MM.1S (cell line): Measurements from ENCODE around the gene ALPL.

Experiments
- EZH2 ChIP-seq: fragments of 300-600 bp; sonication (generic); optimal IDR thresholded peaks from 2 replicates; pipeline ENCODE3; 2017; ENCODE audit warnings: low read depth, mild to moderate bottlenecking, antibody characterized with exemption, low read length, mixed read lengths
- EZH2phosphoT487 ChIP-seq: fragments of 300-600 bp; sonication (generic); IDR thresholded peaks from 2 replicates; pipeline ENCODE4 v1.6.1; 2018; ENCODE audit warnings: antibody characterized with exemption, low read length
- TF ChIP-seq, protein P1 (sequence below): fragments of 300-600 bp; sonication (generic); IDR thresholded peaks from 2 replicates; pipeline ENCODE4 v1.5.1; 2016; ENCODE audit warnings: antibody characterized with exemption, low read length, mixed read lengths

DNA sequence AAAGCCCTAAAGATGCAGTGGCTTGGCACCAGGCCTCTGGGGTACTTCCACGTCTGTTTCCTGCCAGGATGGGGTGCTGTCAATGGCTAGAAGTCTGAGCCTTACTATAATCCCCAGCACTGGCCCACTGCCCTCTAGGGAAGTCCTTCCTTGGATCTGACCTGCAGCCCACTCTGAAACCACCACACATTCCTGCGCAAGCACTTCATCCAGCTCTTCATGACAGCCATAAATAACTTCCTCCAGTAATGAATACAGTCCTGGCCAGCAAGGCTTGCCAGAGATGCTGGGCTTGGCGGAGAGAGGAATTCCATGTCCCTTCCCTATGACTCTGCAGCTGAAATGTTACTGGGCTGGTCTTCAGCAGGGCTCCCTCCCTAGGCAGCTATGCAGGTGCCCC is 32.6 kb downstream of the ALPL start:
- TF ChIP-seq, protein P1, sequence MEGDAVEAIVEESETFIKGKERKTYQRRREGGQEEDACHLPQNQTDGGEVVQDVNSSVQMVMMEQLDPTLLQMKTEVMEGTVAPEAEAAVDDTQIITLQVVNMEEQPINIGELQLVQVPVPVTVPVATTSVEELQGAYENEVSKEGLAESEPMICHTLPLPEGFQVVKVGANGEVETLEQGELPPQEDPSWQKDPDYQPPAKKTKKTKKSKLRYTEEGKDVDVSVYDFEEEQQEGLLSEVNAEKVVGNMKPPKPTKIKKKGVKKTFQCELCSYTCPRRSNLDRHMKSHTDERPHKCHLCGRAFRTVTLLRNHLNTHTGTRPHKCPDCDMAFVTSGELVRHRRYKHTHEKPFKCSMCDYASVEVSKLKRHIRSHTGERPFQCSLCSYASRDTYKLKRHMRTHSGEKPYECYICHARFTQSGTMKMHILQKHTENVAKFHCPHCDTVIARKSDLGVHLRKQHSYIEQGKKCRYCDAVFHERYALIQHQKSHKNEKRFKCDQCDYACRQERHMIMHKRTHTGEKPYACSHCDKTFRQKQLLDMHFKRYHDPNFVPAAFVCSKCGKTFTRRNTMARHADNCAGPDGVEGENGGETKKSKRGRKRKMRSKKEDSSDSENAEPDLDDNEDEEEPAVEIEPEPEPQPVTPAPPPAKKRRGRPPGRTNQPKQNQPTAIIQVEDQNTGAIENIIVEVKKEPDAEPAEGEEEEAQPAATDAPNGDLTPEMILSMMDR, result no peak
- TF ChIP-seq EZH2, result no peak
- no peak for TF ChIP-seq EZH2phosphoT487
